ENCODE measurements around the gene CALML5. TPM values are rescaled to one million over a fixed set of nuclear protein-coding genes. Genes with fewer than 3 reads are reported as not detected.

The CALML5 gene
- polyA plus RNA-seq, 1 donor from 2014 or later: not detected

GRCh38 chr10:5492929-5493576 is 6.3 kb downstream of the CALML5 start:
- no peak overlapping the region for H3K4me3 Mint-ChIP-seq
- H3K9me3 Mint-ChIP-seq: peaks cover 0 to 2% (median 1%) of the 10 kb centered on the region in 3 donors
- H3K4me1 Mint-ChIP-seq: peaks cover 0 to 8% (median 6%) of the 10 kb centered on the region in 3 donors
- peaks cover 13% of the 10 kb centered on the region for H3K27me3 Mint-ChIP-seq
- no peak overlapping the region for H3K27ac Mint-ChIP-seq
- no peaks in the 10 kb centered on the region for H3K36me3 Mint-ChIP-seq

- Mint-ChIP-seq H3K9me3 (peaks cover 0 to 2% (median 1%) of the 10 kb centered on the region in 3 donors), H3K27me3 (peaks cover 16% of the 10 kb centered on the region), H3K36me3 (no peaks in the 10 kb centered on the region), H3K4me1 (peaks cover 0 to 8% (median 6%) of the 10 kb centered on the region in 3 donors), H3K4me3 (no peak overlapping the region), H3K27ac (no peak overlapping the region)
Observed at GRCh38 chr10:5492322-5492855, 7.0 kb downstream of the CALML5 start.

- Mint-ChIP-seq H3K36me3 (no peaks in the 10 kb centered on the region), H3K27ac (peak overlapping the region in 1 of 3 donors; percentile 80), H3K9me3 (peaks cover 0 to 2% (median 1%) of the 10 kb centered on the region in 3 donors), H3K27me3 (peaks cover 19% of the 10 kb centered on the region), H3K4me1 (peaks cover 0 to 8% (median 6%) of the 10 kb centered on the region in 3 donors), H3K4me3 (no peak overlapping the region)
Observed at GRCh38 chr10:5491477-5491876, 7.9 kb downstream of the CALML5 start.

GRCh38 chr10:5490698-5491464 is 8.5 kb downstream of the CALML5 start:
- H3K9me3 Mint-ChIP-seq: peaks cover 0 to 2% (median 1%) of the 10 kb centered on the region in 3 donors
- peak overlapping the region in 3 of 4 donors; percentile 31 to 87 (median 70) for H3K4me3 Mint-ChIP-seq
- no peaks in the 10 kb centered on the region for H3K36me3 Mint-ChIP-seq
- peaks cover 0 to 8% (median 6%) of the 10 kb centered on the region in 3 donors for H3K4me1 Mint-ChIP-seq
- peak overlapping the region in 1 of 3 donors; percentile 80 for H3K27ac Mint-ChIP-seq
- peaks cover 19% of the 10 kb centered on the region for H3K27me3 Mint-ChIP-seq

GRCh38 chr10:5490032-5490431 is 9.3 kb downstream of the CALML5 start:
- H3K4me1 Mint-ChIP-seq: peaks cover 0 to 8% (median 6%) of the 10 kb centered on the region in 3 donors
- H3K27ac Mint-ChIP-seq: no peak overlapping the region
- no peaks in the 10 kb centered on the region for H3K36me3 Mint-ChIP-seq
- H3K27me3 Mint-ChIP-seq: peaks cover 24% of the 10 kb centered on the region
- H3K4me3 Mint-ChIP-seq: no peak overlapping the region
- H3K9me3 Mint-ChIP-seq: peaks cover 0 to 2% (median 1%) of the 10 kb centered on the region in 3 donors

- H3K27me3 Mint-ChIP-seq: peaks cover 24% of the 10 kb centered on the region
- H3K4me3 Mint-ChIP-seq: no peak overlapping the region
- H3K4me1 Mint-ChIP-seq: peaks cover 0 to 8% (median 6%) of the 10 kb centered on the region in 3 donors
- peak overlapping the region in 1 of 3 donors; percentile 91 for H3K27ac Mint-ChIP-seq
- no peaks in the 10 kb centered on the region for H3K36me3 Mint-ChIP-seq
- H3K9me3 Mint-ChIP-seq: peaks cover 0 to 2% (median 1%) of the 10 kb centered on the region in 3 donors
Observed at GRCh38 chr10:5488272-5489161, 10.9 kb downstream of the CALML5 start.

GRCh38 chr10:5486853-5487235 is 12.5 kb downstream of the CALML5 start:
- Mint-ChIP-seq H3K4me3 (peak overlapping the region in 1 of 4 donors; percentile 47), H3K27me3 (peaks cover 22% of the 10 kb centered on the region), H3K36me3 (no peaks in the 10 kb centered on the region), H3K4me1 (peaks cover 0 to 8% (median 6%) of the 10 kb centered on the region in 3 donors), H3K9me3 (no peaks in the 10 kb centered on the region), H3K27ac (no peak overlapping the region)

- H3K27me3 Mint-ChIP-seq: peaks cover 21% of the 10 kb centered on the region
- H3K4me3 Mint-ChIP-seq: no peak overlapping the region
- H3K36me3 Mint-ChIP-seq: no peaks in the 10 kb centered on the region
Observed at GRCh38 chr10:5485948-5486852, 13.2 kb downstream of the CALML5 start.

GRCh38 chr10:5485290-5485689 is 14.1 kb downstream of the CALML5 start:
- H3K27ac Mint-ChIP-seq: no peak overlapping the region
- H3K4me1 Mint-ChIP-seq: no peaks in the 10 kb centered on the region
- peaks cover 0 to 1% (median 0%) of the 10 kb centered on the region in 3 donors for H3K9me3 Mint-ChIP-seq
- no peaks in the 10 kb centered on the region for H3K36me3 Mint-ChIP-seq
- peak overlapping the region in 1 of 4 donors; percentile 47 for H3K4me3 Mint-ChIP-seq
- peaks cover 19% of the 10 kb centered on the region for H3K27me3 Mint-ChIP-seq

More at GRCh38 chr10:5485948-5486852, 13.2 kb downstream of the CALML5 start:
- Mint-ChIP-seq H3K4me1 (peaks cover 0 to 6% (median 3%) of the 10 kb centered on the region in 3 donors), H3K27ac (no peak overlapping the region), H3K9me3 (no peaks in the 10 kb centered on the region)

- peaks cover 0 to 1% (median 0%) of the 10 kb centered on the region in 3 donors for H3K9me3 Mint-ChIP-seq
- H3K36me3 Mint-ChIP-seq: no peaks in the 10 kb centered on the region
- H3K4me1 Mint-ChIP-seq: peaks cover 0 to 2% (median 0%) of the 10 kb centered on the region in 3 donors
- no peak overlapping the region for H3K4me3 Mint-ChIP-seq
- peaks cover 18% of the 10 kb centered on the region for H3K27me3 Mint-ChIP-seq
- no peak overlapping the region for H3K27ac Mint-ChIP-seq
Observed at GRCh38 chr10:5484205-5484604, 15.2 kb downstream of the CALML5 start.

- peaks cover 10% of the 10 kb centered on the region for H3K27me3 Mint-ChIP-seq
- H3K36me3 Mint-ChIP-seq: no peaks in the 10 kb centered on the region
- H3K9me3 Mint-ChIP-seq: peaks cover 0 to 1% (median 0%) of the 10 kb centered on the region in 3 donors
- peaks cover 0 to 2% (median 0%) of the 10 kb centered on the region in 3 donors for H3K4me1 Mint-ChIP-seq
- no peak overlapping the region for H3K4me3 Mint-ChIP-seq
- no peak overlapping the region for H3K27ac Mint-ChIP-seq
Observed at GRCh38 chr10:5482016-5482415, 17.4 kb downstream of the CALML5 start.

GRCh38 chr10:5481121-5481520 is 18.2 kb downstream of the CALML5 start:
- Mint-ChIP-seq H3K27ac (peak overlapping the region in 1 of 3 donors; percentile 68), H3K9me3 (peaks cover 0 to 1% (median 0%) of the 10 kb centered on the region in 3 donors), H3K27me3 (peaks cover 9% of the 10 kb centered on the region), H3K4me3 (no peak overlapping the region), H3K4me1 (peaks cover 0 to 2% (median 0%) of the 10 kb centered on the region in 3 donors), H3K36me3 (peaks cover 2% of the 10 kb centered on the region)

GRCh38 chr10:5480162-5480941 is 19.0 kb downstream of the CALML5 start:
- Mint-ChIP-seq H3K4me3 (no peak overlapping the region), H3K9me3 (peaks cover 0 to 1% (median 0%) of the 10 kb centered on the region in 3 donors), H3K27me3 (peaks cover 6% of the 10 kb centered on the region), H3K36me3 (peaks cover 2% of the 10 kb centered on the region), H3K27ac (no peak overlapping the region), H3K4me1 (peaks cover 0 to 2% (median 0%) of the 10 kb centered on the region in 3 donors)
